SJSA1 (cell line): ENCODE measurements around the gene GAMT. TPM values are rescaled to one million over a fixed set of nuclear protein-coding genes. Genes with fewer than 3 reads are reported as not detected.

ENCODE experiments used
- DNase-seq, 2 experiments: peaks; one replicate each; pipeline ENCODE4 v3.0.0-alpha.2; 2015 to 2020; ENCODE audit warnings: low spot score in 2 of 2, low read depth in 1 of 2
- H3K27ac ChIP-seq: fragments of 250-450 bp; sonication (Bioruptor Pico); 2 replicates; pipeline ENCODE4 v1.5.1; 2020; ENCODE audit warnings: mild to moderate bottlenecking, moderate library complexity
- H3K27me3 ChIP-seq: fragments of 250-450 bp; sonication (Bioruptor Pico); replicated peaks from 2 replicates; pipeline ENCODE4 v1.5.1; 2020; ENCODE audit warnings: mild to moderate bottlenecking, moderate library complexity
- H3K36me3 ChIP-seq: fragments of 250-450 bp; sonication (Bioruptor Pico); 2 replicates; pipeline ENCODE4 v1.5.1; 2020; ENCODE audit warnings: mild to moderate bottlenecking
- H3K4me1 ChIP-seq: fragments of 250-450 bp; sonication (Bioruptor Pico); replicated peaks from 2 replicates; pipeline ENCODE4 v1.6.1; 2021; ENCODE audit warnings: mild to moderate bottlenecking
- H3K4me3 ChIP-seq: fragments of 250-450 bp; sonication (Bioruptor Pico); 2 replicates; pipeline ENCODE4 v1.5.1; 2020; ENCODE audit warnings: mild to moderate bottlenecking
- H3K9me3 ChIP-seq: fragments of 250-450 bp; sonication (Bioruptor Pico); replicated peaks from 2 replicates; pipeline ENCODE4 v1.5.1; 2020; ENCODE audit warnings: mild to moderate bottlenecking
- total RNA-seq: library from RNA; depleted of rRNA; stranded (reverse); fragments of >200 nt; shearing (Covaris generic); gene quantifications from 2 replicates; pipeline ENCODE4 v1.2.3, GENCODE V29; 2014

GAMT gene
- total RNA-seq, 1 experiment from 2014 or later, result 35.8 TPM

DNA sequence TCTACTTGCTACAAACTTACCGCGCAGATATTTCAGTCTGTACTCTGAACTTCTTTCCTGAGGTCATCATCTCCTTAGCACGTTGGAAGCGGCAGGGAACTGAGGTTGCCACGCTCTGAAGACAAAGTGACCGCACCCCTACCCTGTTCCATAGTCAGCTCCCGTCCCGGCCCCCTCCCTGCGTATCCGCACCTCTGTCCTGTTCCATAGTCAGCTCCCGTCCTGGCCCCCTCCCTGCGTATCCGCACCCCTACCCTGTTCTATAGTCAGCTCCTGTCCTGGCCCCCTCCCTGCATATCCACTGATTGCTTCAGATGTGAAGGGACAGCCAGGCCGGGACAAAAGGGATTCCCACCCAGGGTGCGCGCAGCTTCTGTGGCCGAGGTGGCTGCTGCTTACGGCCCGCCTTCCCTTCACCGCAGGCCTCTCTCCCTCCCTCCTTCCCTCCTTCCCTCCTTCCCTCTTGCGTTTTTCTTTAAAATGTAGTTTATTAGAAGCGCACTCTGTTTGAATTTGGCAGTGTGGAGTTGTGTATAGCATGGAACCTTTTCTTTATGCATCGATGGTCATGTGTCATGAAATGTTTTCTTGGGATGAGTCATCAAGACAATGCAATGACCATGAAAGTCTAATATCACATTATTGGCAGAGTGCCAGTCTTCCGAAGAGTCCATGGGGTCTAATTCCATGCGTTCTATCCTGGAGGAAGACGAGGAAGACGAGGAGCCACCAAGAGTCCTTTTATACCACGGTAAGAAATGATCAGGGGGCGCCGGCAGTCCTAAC lies 39.5 kb downstream of the GAMT start:
- peak in 1 of 2 experiments; percentile 66 for DNase-seq
- H3K27ac ChIP-seq, result peak overlapping the region; percentile 29
- peaks cover 90% of the 10 kb centered on the region for H3K36me3 ChIP-seq

DNA sequence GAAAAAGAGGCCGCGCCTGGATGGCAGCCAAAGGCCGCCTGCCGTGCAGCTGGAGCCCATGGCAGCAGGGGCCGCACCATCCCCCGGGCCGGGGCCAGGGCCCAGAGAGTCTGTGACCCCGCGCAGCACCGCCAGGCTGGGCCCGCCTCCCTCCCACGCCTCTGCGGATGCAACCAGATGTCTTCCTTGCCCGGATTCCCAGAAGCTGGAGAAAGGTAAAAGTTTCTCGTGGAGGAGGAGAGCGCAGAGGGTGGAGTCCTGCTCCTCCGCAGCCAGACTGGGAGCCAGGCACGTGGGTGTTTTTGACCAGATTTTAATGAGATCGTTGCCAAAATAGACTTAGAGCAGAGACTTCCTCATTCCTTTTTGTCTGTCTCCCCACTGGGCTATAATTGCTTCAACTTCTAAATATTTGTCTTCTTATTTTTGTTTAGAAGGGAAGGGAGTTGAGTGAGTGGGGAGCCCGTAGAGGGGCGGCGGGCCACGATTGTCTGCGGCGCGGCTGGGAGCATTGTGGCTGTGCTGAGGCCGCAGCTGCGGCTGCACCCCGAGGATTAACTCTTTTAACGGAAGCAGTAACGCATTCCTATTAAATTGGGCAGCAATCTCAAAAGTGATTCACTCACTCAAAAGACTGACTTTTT lies 40.4 kb downstream of the GAMT start:
- no peaks in the 10 kb centered on the region for H3K27me3 ChIP-seq
- no peaks in the 10 kb centered on the region for H3K9me3 ChIP-seq
- H3K27ac ChIP-seq, result peak overlapping the region; percentile 29
- peaks cover 30% of the 10 kb centered on the region for H3K4me1 ChIP-seq
- peak overlapping the region; percentile 3; the same call in 1 of the 2 replicates for H3K4me3 ChIP-seq
- peak; percentile 82 for DNase-seq
- H3K36me3 ChIP-seq, result peaks cover 86% of the 10 kb centered on the region

More for the DNA sequence above, 39.5 kb downstream of the GAMT start:
- H3K4me1 ChIP-seq, result peaks cover 27% of the 10 kb centered on the region
- H3K4me3 ChIP-seq, result no peak overlapping the region; the same call in 1 of the 2 replicates
- H3K9me3 ChIP-seq, result no peaks in the 10 kb centered on the region
- no peaks in the 10 kb centered on the region for H3K27me3 ChIP-seq

GRCh38 chr19:1360126-1360817 lies 41.1 kb downstream of the GAMT start:
- H3K4me1 ChIP-seq, result peaks cover 35% of the 10 kb centered on the region
- no peak overlapping the region; the same call in 1 of the 2 replicates for H3K4me3 ChIP-seq
- no peak for DNase-seq

DNA sequence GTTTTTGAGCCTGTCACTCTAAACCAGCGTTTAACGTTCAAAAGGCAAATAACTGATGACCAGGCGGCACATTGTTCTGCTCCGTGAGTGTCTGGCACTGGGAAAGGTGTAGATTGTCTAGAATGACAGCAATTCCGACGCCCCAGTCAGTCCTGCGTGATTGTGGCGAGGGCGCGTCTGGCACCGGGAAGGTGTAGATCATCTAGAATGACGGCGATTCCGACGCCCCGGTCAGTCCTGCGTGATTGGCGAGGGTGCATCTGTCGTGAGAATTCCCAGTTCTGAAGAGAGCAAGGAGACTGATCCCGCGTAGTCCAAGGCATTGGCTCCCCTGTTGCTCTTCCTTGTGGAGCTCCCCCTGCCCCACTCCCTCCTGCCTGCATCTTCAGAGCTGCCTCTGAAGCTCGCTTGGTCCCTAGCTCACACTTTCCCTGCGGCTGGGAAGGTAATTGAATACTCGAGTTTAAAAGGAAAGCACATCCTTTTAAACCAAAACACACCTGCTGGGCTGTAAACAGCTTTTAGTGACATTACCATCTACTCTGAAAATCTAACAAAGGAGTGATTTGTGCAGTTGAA lies 43.7 kb downstream of the GAMT start:
- Histone ChIP-seq H3K36me3 (peaks cover 60% of the 10 kb centered on the region), H3K27ac (no peak overlapping the region), H3K9me3 (no peaks in the 10 kb centered on the region), H3K27me3 (no peaks in the 10 kb centered on the region), H3K4me3 (no peak overlapping the region), H3K4me1 (peaks cover 42% of the 10 kb centered on the region)
- DNase-seq, result no peak

More at GRCh38 chr19:1360126-1360817, 41.1 kb downstream of the GAMT start:
- Histone ChIP-seq H3K27ac (peak overlapping the region; percentile 29), H3K9me3 (no peaks in the 10 kb centered on the region), H3K36me3 (peaks cover 80% of the 10 kb centered on the region), H3K27me3 (no peaks in the 10 kb centered on the region)

DNA sequence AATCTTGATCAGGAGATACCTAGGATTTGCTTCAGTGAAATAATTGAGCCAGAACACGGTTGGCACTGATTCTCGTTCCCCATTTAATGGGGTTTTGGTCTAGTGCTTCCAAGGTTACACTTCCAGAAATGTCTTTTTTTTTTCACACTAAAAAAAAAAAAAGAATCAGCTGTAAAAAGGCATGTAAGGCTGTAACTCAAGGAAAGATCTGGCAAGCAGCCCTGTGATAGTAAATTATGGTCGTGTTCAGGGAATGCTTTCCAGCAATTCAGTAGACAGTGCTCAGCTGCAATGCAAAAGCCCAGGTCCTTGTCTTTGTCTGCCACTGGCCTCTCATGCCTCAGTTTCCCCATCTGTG lies 44.9 kb downstream of the GAMT start:
- DNase-seq, result no peak
- H3K27ac ChIP-seq, result no peak overlapping the region
- H3K4me3 ChIP-seq, result no peak overlapping the region

GRCh38 chr19:1355568-1356507 lies 45.5 kb downstream of the GAMT start:
- Histone ChIP-seq H3K27me3 (no peaks in the 10 kb centered on the region), H3K4me1 (peaks cover 25% of the 10 kb centered on the region), H3K9me3 (no peaks in the 10 kb centered on the region), H3K27ac (no peak overlapping the region), H3K4me3 (peak overlapping the region; percentile 92), H3K36me3 (peaks cover 46% of the 10 kb centered on the region)
- DNase-seq, result no peak

More for the DNA sequence above, 44.9 kb downstream of the GAMT start:
- H3K27me3 ChIP-seq, result no peaks in the 10 kb centered on the region
- peaks cover 49% of the 10 kb centered on the region for H3K36me3 ChIP-seq
- no peaks in the 10 kb centered on the region for H3K9me3 ChIP-seq
- H3K4me1 ChIP-seq, result peaks cover 31% of the 10 kb centered on the region

- H3K27me3 ChIP-seq, result no peaks in the 10 kb centered on the region
- H3K36me3 ChIP-seq, result peaks cover 39% of the 10 kb centered on the region
- peaks cover 17% of the 10 kb centered on the region for H3K4me1 ChIP-seq
- H3K9me3 ChIP-seq, result no peaks in the 10 kb centered on the region
- peak overlapping the region; percentile 51 for H3K27ac ChIP-seq
- no peak for DNase-seq
- peak overlapping the region; percentile 92 for H3K4me3 ChIP-seq
Observed at GRCh38 chr19:1354970-1355567, 46.3 kb downstream of the GAMT start.

DNA sequence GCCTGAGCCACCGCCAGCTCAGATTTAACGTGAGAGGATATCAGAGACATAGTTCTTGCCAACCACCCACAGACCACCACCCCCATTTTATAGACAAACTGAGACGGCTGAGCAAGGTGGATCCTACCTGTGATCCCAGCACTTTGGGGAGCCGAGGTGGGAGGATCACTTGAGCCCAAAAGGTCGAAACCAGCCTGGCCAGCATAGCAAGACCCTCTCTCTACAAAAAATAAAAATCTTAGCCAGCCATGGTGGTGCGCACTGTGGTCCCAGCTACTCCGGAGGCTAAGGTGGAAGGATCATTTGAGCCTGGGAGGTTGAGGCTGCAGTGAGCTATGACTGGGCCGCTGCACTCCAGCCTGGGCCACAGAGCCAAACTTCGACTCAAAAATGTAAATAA lies 48.2 kb downstream of the GAMT start:
- H3K4me3 ChIP-seq, result no peak overlapping the region
- no peak overlapping the region for H3K27ac ChIP-seq
- no peaks in the 10 kb centered on the region for H3K9me3 ChIP-seq
- no peak for DNase-seq
- peaks cover 20% of the 10 kb centered on the region for H3K36me3 ChIP-seq
- no peaks in the 10 kb centered on the region for H3K27me3 ChIP-seq
- peaks cover 15% of the 10 kb centered on the region for H3K4me1 ChIP-seq

- H3K36me3 ChIP-seq, result peaks cover 4% of the 10 kb centered on the region
- H3K9me3 ChIP-seq, result no peaks in the 10 kb centered on the region
- no peak overlapping the region for H3K27ac ChIP-seq
- no peak for DNase-seq
- H3K4me3 ChIP-seq, result no peak overlapping the region
- no peaks in the 10 kb centered on the region for H3K27me3 ChIP-seq
- peaks cover 15% of the 10 kb centered on the region for H3K4me1 ChIP-seq
Observed at GRCh38 chr19:1351381-1351851, 49.9 kb downstream of the GAMT start.

- Histone ChIP-seq H3K36me3 (peaks cover 4% of the 10 kb centered on the region), H3K27ac (no peak overlapping the region), H3K4me3 (no peak overlapping the region), H3K4me1 (peaks cover 11% of the 10 kb centered on the region), H3K27me3 (no peaks in the 10 kb centered on the region), H3K9me3 (no peaks in the 10 kb centered on the region)
- no peak for DNase-seq
Observed at GRCh38 chr19:1350867-1351266, 50.5 kb downstream of the GAMT start.

DNA sequence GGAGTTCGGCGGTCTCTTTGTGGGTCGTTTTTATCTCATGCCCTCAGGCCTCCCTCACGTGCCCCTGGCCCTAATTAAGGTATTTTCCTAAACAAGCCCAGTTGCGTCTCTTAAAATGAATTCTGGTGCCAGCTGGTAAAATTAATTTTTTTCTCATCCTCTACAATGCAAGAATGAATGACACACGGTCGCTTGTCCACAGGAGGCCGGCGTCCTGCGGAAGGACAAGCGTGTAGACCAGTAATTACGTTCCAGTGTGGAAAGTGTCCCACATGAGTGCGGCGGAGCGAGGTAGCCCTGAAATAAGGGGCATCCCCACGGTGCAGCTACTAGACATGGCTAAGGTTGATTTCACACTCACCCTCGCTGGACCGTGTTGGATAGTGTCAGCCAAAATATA lies 52.1 kb downstream of the GAMT start:
- Histone ChIP-seq H3K4me1 (peaks cover 3% of the 10 kb centered on the region), H3K9me3 (no peaks in the 10 kb centered on the region), H3K36me3 (no peaks in the 10 kb centered on the region), H3K27ac (no peak overlapping the region), H3K27me3 (no peaks in the 10 kb centered on the region), H3K4me3 (no peak overlapping the region)
- DNase-seq, result no peak
